A549 (cell line): Measurements from ENCODE around the gene SHF. TPM values are rescaled to one million over a fixed set of nuclear protein-coding genes. Genes with fewer than 3 reads are reported as not detected.

Source experiments
- ATAC-seq, 2 experiments: fragments of 200-7000 bp in 1 of 2; fragments of >200 bp in 1 of 2; cut with Nextera tagmentation in 1 of 2; cut with Tn5 transposase in 1 of 2; 3 replicates each; pipeline versions ENCODE4 v1.8.0 to v1.9.1; 2018 to 2020; ENCODE audit warnings: mild to moderate bottlenecking in 1 of 2, moderate library complexity in 1 of 2
- CTCF ChIA-PET: fragments of 300-600 bp; sonication (Branson Sonifier 250); formaldehyde crosslinking; extraction: SDS; loops from one replicate; lab custom pipeline; 2021; ENCODE audit warnings: antibody characterized with exemption, inconsistent platforms; lab: Yijun Ruan, JAX
- POLR2A ChIA-PET: fragments of 350-600 bp; formaldehyde crosslinking; extraction: SDS; loops from one replicate; lab custom pipeline; 2021; ENCODE audit warnings: antibody characterized with exemption, inconsistent platforms; lab: Yijun Ruan, JAX
- DNase-seq, 2 experiments: peaks; one replicate each; pipeline versions ENCODE4 v3.0.0 to v3.0.0-alpha.2; 2011 to 2016; ENCODE audit warnings: low read depth in 1 of 2, low spot score in 1 of 2
- FAIRE-seq: peaks from 2 replicates; lab custom pipeline; 2011; peaks lifted over from hg19 to GRCh38; lab: Jason Lieb, UNC
- H3K27ac ChIP-seq, 2 experiments: fragments of >200 bp; sonication (Bioruptor Twin); formaldehyde crosslinking; 3 replicates each; pipeline ENCODE4 v1.5.1; 2016 to 2017
- H3K4me1 ChIP-seq: fragments of >200 bp; sonication (Bioruptor Twin); formaldehyde crosslinking; 3 replicates; pipeline ENCODE4 v1.6.1; 2016
- H3K4me2 ChIP-seq: fragments of >200 bp; sonication (Bioruptor Twin); formaldehyde crosslinking; 3 replicates; pipeline ENCODE4 v1.6.1; 2016
- H3K4me3 ChIP-seq: fragments of >200 bp; sonication (Bioruptor Twin); formaldehyde crosslinking; 3 replicates; pipeline ENCODE4 v1.5.1; 2016
- H3K9me3 ChIP-seq: fragments of >200 bp; sonication (Bioruptor Twin); formaldehyde crosslinking; 3 replicates; pipeline ENCODE4 v1.6.1; 2016
- CBX8 ChIP-seq: fragments of 200-600 bp; sonication (generic); IDR thresholded peaks from 2 replicates; pipeline ENCODE4 v1.6.1; 2016
- CHD2 ChIP-seq: fragments of 150-350 bp; IDR thresholded peaks from 2 replicates; pipeline ENCODE4 v1.6.1; 2014; ENCODE audit warnings: low read length; ENCODE audit not compliant: partially characterized antibody
- EHF ChIP-seq: fragments of 250-450 bp; sonication (Bioruptor Pico); IDR thresholded peaks from 2 replicates; pipeline ENCODE4 v1.5.0; 2020; ENCODE audit warnings: mild to moderate bottlenecking
- FOSB ChIP-seq: fragments of 250-450 bp; sonication (Bioruptor Pico); IDR thresholded peaks from 2 replicates; pipeline ENCODE4 v1.5.0; 2020; ENCODE audit warnings: mild to moderate bottlenecking, moderate library complexity
- HDAC2 ChIP-seq: fragments of 200-600 bp; sonication (generic); IDR thresholded peaks from 2 replicates; pipeline ENCODE4 v1.6.1; 2016
- HOXB13 ChIP-seq: fragments of 250-450 bp; sonication (Bioruptor Pico); IDR thresholded peaks from 2 replicates; pipeline ENCODE4 v1.5.0; 2020; ENCODE audit warnings: low read depth, mild to moderate bottlenecking, moderate library complexity
- JUN ChIP-seq, 2 experiments: fragments of >200 bp; sonication (Bioruptor Twin); formaldehyde crosslinking; IDR thresholded peaks; 2 replicates in 1 of 2; 3 replicates in 1 of 2; pipeline ENCODE4 v1.6.1; 2016 to 2017
- MAZ ChIP-seq: fragments of 150-350 bp; IDR thresholded peaks from 2 replicates; pipeline ENCODE4 v1.6.1; 2014; ENCODE audit warnings: antibody characterized with exemption, low read depth, low read length, borderline replicate concordance
- MYC ChIP-seq: IDR thresholded peaks from 2 replicates; pipeline ENCODE4 v1.6.1; 2012; ENCODE audit warnings: mild to moderate bottlenecking, inconsistent platforms, low read length, improper control_type of control experiment, borderline replicate concordance
- NPAS2 ChIP-seq: fragments of 250-450 bp; sonication (Bioruptor Pico); IDR thresholded peaks from 2 replicates; pipeline ENCODE4 v1.8.0; 2022; ENCODE audit warnings: mild to moderate bottlenecking, moderate library complexity, borderline replicate concordance
- NR3C1 ChIP-seq: fragments of >200 bp; sonication (Bioruptor Twin); formaldehyde crosslinking; IDR thresholded peaks from 3 replicates; pipeline ENCODE4 v1.6.1; 2017
- PHF8 ChIP-seq: fragments of 200-600 bp; sonication (generic); IDR thresholded peaks from 2 replicates; pipeline ENCODE4 v1.6.1; 2016; ENCODE audit warnings: low read depth, mild to moderate bottlenecking, antibody characterized with exemption, moderate library complexity, borderline replicate concordance
- POLR2A ChIP-seq: IDR thresholded peaks from 2 replicates; pipeline ENCODE4 v1.6.1; 2012; ENCODE audit warnings: mild to moderate bottlenecking, low read length
- POLR2AphosphoS2 ChIP-seq: conservative IDR thresholded peaks from 2 replicates; pipeline ENCODE4 v1.6.1; 2012; ENCODE audit warnings: low read length, improper control_type of control experiment, inconsistent platforms
- RARB ChIP-seq: fragments of 250-450 bp; sonication (Bioruptor Pico); IDR thresholded peaks from 2 replicates; pipeline ENCODE4 v1.8.0; 2021; ENCODE audit warnings: mild to moderate bottlenecking, moderate library complexity
- RCOR1 ChIP-seq: fragments of 150-350 bp; IDR thresholded peaks from 2 replicates; pipeline ENCODE4 v1.6.1; 2014; ENCODE audit warnings: antibody characterized with exemption, low read length, low read depth
- RFX5 ChIP-seq: fragments of 450-650 bp; IDR thresholded peaks from 2 replicates; pipeline ENCODE4 v1.7.1; 2014; ENCODE audit warnings: antibody characterized with exemption, mild to moderate bottlenecking, moderate library complexity
- SMC3 ChIP-seq: fragments of >200 bp; sonication (Bioruptor Twin); formaldehyde crosslinking; IDR thresholded peaks from 3 replicates; pipeline ENCODE4 v1.6.1; 2018; ENCODE audit warnings: inconsistent platforms
- TP53 ChIP-seq: fragments of 250-450 bp; sonication (Bioruptor Pico); IDR thresholded peaks from 2 replicates; pipeline ENCODE4 v1.5.0; 2021; ENCODE audit warnings: mild to moderate bottlenecking, moderate library complexity
- ZNF302 ChIP-seq: fragments of 250-450 bp; sonication (Bioruptor Pico); IDR thresholded peaks from 2 replicates; pipeline ENCODE4 v1.9.0; 2021; ENCODE audit warnings: inconsistent platforms, mild to moderate bottlenecking, moderate library complexity
- WGBS: methylation state at CpG from one replicate; pipeline ENCODE4 v1.1.6; 2017; ENCODE audit errors: missing lambda C conversion rate; 5-methylcytosine and 5-hydroxymethylcytosine counted together
- polyA plus RNA-seq, 4 experiments: library from polyadenylated mRNA; depleted of rRNA in 3 of 4; stranded (reverse); fragments of >200 nt; fragmentation: RNase III in 1 of 4; extraction: RNeasy Plus Mini Kit Qiagen cat#74134 plus additional on column Dnase treatment in 1 of 4; gene quantifications; 2 replicates in 3 of 4; 3 replicates in 1 of 4; pipeline ENCODE4 v1.2.3, GENCODE V29; 2011 to 2017
- TF ChIP-seq, protein P1 (sequence below): fragments of >200 bp; sonication (Bioruptor Twin); formaldehyde crosslinking; IDR thresholded peaks from 3 replicates; pipeline ENCODE4 v1.6.1; 2016
- TF ChIP-seq, protein P2 (sequence below): IDR thresholded peaks from 2 replicates; pipeline ENCODE4 v1.6.1; 2012
- TF ChIP-seq, protein P3 (sequence below): fragments of >200 bp; sonication (Bioruptor Twin); formaldehyde crosslinking; IDR thresholded peaks from 3 replicates; pipeline ENCODE4 v1.5.1; 2016

SHF gene
- polyA plus RNA-seq, 2 of the 4 experiments (the other 2 are of a cell fraction) = 0.36 to 0.85 TPM

DNA sequence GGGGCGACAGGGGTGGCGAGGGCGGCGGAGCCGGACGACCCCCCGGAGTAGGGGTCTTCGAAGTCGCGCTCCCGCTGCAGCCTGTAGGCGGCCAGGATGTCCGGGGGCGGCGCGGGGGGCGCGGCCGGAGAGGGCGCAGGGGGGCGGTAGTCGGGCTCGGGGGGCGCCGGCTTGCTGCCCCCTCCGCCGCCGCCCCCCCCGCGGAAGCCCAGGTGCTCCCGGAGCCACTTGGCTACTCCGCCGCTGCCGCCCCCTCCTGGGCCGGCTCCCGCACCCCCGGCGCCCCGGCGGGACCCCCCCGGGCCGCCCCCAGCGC is 230 bp downstream of the SHF start:
- FAIRE-seq = no peak
- peak overlapping the region; percentile 52 for H3K4me3 ChIP-seq

DNA sequence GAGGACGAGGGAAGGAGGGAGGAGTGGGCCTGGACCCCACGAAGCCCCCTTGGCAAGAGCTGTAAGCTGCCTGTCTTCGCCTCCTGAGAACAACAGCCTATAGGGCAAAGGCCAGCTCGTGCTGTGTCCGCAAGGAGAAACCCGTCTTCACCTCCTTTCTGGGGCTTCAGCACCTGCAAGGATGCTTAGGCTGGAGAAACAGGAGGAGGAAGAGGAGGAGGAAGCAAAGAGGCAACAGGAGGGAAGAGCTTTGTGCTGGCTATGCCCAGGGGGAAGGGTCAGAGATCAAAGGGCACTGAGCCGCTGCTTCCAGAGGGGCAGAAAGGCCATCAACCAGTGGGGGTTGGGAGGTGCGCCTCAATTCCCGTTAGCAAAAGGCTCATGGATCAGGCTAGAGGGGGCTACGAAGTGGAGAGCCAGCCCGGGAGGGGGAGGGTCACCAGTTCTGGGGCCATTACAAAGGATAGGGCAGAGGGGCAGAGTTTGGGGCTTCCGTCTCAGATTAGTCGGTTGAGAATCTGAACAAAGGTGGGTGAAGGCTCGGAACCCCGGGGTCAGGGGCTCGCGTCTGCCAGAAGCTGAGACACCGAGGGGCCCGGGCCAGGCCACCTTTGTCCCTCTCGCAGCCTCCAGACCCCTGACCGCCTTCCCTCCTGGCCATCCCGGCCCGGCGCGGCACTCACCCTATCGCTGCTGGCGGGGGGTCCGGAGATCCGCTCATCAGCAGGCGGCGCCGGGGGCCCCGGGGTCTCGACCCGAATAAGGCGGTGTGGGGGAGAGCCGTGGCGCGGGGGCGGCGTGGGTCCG is 792 bp downstream of the SHF start:
- ATAC-seq = no peak
- WGBS = 92% methylated on average over 20 of the region's 42 CpGs
- Histone ChIP-seq H3K4me1 (peaks cover 8% of the 10 kb centered on the region; the same call in 1 of the 3 replicates), H3K9me3 (no peaks in the 10 kb centered on the region), H3K4me3 (peak overlapping the region; percentile 52), H3K27ac (peak overlapping the region; percentile 77 to 87; a peak in 4 of 6 replicates), H3K4me2 (peak overlapping the region; percentile 93)
- TF ChIP-seq HDAC2 (no peak), RFX5 (no peak), PHF8 (no peak), RCOR1 (no peak), POLR2A (no peak), CBX8 (no peak), RARB (CRISPR knock-in tag) (no peak), MYC (no peak), CHD2 (no peak), POLR2AphosphoS2 (no peak)
- TF ChIP-seq, protein P1, sequence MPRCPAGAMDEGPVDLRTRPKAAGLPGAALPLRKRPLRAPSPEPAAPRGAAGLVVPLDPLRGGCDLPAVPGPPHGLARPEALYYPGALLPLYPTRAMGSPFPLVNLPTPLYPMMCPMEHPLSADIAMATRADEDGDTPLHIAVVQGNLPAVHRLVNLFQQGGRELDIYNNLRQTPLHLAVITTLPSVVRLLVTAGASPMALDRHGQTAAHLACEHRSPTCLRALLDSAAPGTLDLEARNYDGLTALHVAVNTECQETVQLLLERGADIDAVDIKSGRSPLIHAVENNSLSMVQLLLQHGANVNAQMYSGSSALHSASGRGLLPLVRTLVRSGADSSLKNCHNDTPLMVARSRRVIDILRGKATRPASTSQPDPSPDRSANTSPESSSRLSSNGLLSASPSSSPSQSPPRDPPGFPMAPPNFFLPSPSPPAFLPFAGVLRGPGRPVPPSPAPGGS = no peak
- TF ChIP-seq, protein P2, sequence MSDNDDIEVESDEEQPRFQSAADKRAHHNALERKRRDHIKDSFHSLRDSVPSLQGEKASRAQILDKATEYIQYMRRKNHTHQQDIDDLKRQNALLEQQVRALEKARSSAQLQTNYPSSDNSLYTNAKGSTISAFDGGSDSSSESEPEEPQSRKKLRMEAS = no peak
- POLR2A ChIA-PET = no interaction called here
- CTCF ChIA-PET = interaction anchor here (2.3 to 3.0 kb wide), 2 partner anchors 19 to 24 kb away, joined by 10 to 11 read pairs; no protein-coding TSS in a partner anchor
- FAIRE-seq = no peak
- no peak for DNase-seq

More for the DNA sequence above, 230 bp downstream of the SHF start:
- ChIA-PET POLR2A (interaction anchor here (0.7 to 0.8 kb wide), 2 partner anchors 13 to 215 kb away, joined by 3 to 4 read pairs; a partner anchor contains a TSS), CTCF (interaction anchor here (3.0 kb wide), 1 partner anchor 20 kb away, joined by 10 read pairs; no protein-coding TSS in a partner anchor)
- DNase-seq (no peak), ATAC-seq (0 out of 6 replicates have a peak, but pooled peaks of 1 of the 2 experiments have one; percentile 5)
- H3K9me3 ChIP-seq = no peaks in the 10 kb centered on the region
- peaks cover 8% of the 10 kb centered on the region; the same call in 1 of the 3 replicates for H3K4me1 ChIP-seq
- peak overlapping the region; percentile 77 to 87 for H3K27ac ChIP-seq
- TF ChIP-seq FOSB (CRISPR knock-in tag) (no peak), ZNF302 (CRISPR knock-in tag) (no peak), RFX5 (no peak), SMC3 (no peak), MAZ (no peak), EHF (CRISPR knock-in tag) (no peak), NR3C1 (no peak), TP53 (CRISPR knock-in tag) (no peak)
- TF ChIP-seq, protein P1 = no peak
- H3K4me2 ChIP-seq = peak overlapping the region; percentile 93
- WGBS = 100% methylated on average over 3 of the region's 43 CpGs

DNA sequence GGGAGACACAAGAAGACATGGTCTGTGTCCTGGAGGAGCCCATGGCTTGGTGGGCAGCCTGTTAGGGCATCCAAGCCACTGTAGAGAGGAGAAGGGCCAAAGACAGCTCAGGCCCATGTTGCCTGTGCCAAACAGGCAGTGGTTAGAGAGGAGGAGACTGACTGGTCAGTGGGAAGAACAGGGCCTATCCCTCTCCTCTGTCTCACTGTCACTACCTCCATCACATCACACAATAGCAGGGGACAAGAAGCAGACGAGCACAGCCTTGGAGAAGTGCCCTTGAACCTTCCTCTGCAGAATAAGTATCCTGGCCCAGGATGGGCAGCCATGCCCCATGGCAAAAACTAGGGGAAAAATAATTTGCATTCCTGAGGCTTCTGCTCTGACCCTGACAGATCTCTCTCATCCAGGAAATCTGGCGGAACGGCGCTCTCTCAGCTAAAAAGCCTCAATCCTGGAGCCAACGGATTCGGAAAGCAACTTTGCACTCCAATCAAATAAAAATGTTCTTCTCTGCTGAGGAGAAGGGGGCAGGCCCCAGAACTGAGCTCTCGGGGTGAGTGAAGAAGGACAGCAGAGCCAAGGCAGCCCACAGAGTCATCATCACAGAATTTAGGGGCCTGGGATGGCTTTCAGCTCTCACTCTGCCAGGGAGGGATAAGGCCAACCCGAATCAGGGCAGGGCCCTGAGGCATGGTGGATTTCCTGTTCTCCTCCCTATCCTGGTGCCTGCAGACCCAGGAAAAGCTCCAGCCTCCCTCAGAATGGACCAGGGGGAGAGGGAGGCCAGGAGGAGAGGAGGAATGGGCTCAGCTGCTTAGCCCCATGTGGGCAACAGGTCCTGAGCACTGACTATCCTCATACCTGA is 1.6 kb downstream of the SHF start:
- CTCF ChIA-PET = interaction anchor here (0.9 to 3.0 kb wide), 5 partner anchors 12 to 68 kb away, joined by 3 to 11 read pairs (median 6); no protein-coding TSS in a partner anchor
- WGBS = 88% methylated on average over 8 of the region's 8 CpGs
- POLR2A ChIA-PET = no interaction called here
- Histone ChIP-seq H3K27ac (no peak overlapping the region), H3K4me3 (no peak overlapping the region), H3K9me3 (no peaks in the 10 kb centered on the region), H3K4me1 (peaks cover 8% of the 10 kb centered on the region; the same call in 1 of the 3 replicates), H3K4me2 (no peak overlapping the region)
- FAIRE-seq = no peak
- ATAC-seq = no peak; a peak in 1 of 6 replicates
- DNase-seq = no peak
- TF ChIP-seq HOXB13 (CRISPR knock-in tag) (no peak), TP53 (CRISPR knock-in tag) (no peak), JUN (IDR thresholded peaks at IDR 0.05) (no peak), POLR2AphosphoS2 (no peak), NPAS2 (CRISPR knock-in tag) (no peak), POLR2A (no peak), CBX8 (no peak)
- TF ChIP-seq, protein P3, sequence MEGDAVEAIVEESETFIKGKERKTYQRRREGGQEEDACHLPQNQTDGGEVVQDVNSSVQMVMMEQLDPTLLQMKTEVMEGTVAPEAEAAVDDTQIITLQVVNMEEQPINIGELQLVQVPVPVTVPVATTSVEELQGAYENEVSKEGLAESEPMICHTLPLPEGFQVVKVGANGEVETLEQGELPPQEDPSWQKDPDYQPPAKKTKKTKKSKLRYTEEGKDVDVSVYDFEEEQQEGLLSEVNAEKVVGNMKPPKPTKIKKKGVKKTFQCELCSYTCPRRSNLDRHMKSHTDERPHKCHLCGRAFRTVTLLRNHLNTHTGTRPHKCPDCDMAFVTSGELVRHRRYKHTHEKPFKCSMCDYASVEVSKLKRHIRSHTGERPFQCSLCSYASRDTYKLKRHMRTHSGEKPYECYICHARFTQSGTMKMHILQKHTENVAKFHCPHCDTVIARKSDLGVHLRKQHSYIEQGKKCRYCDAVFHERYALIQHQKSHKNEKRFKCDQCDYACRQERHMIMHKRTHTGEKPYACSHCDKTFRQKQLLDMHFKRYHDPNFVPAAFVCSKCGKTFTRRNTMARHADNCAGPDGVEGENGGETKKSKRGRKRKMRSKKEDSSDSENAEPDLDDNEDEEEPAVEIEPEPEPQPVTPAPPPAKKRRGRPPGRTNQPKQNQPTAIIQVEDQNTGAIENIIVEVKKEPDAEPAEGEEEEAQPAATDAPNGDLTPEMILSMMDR = no peak
